HepG2 (cell line): ENCODE measurements around the gene KCNE2. TPM values are rescaled to one million over a fixed set of nuclear protein-coding genes. Genes with fewer than 3 reads are reported as not detected.

Experiments
- ARID3A ChIP-seq: IDR thresholded peaks from 2 replicates; pipeline ENCODE4 v1.6.1; 2012; ENCODE audit warnings: low read depth, low read length, improper control_type of control experiment
- HDAC2 ChIP-seq: sonication (generic); formaldehyde crosslinking; IDR thresholded peaks from 2 replicates; pipeline ENCODE4 v1.4.0; 2020; ENCODE audit warnings: missing genetic modification reagents
- HNF1A ChIP-seq, 2 experiments: sonication (generic) in 1 of 2; formaldehyde crosslinking in 1 of 2; IDR thresholded peaks; 2 replicates each; pipeline versions ENCODE4 v1.4.0 to v1.6.1; 2016 to 2020; ENCODE audit warnings: borderline replicate concordance in 1 of 2, low read depth in 1 of 2, mild to moderate bottlenecking in 1 of 2, missing genetic modification reagents in 1 of 2
- NCOA2 ChIP-seq: sonication (generic); formaldehyde crosslinking; IDR thresholded peaks from 2 replicates; pipeline ENCODE4 v1.8.0; 2022; ENCODE audit warnings: inconsistent platforms
- PAWR ChIP-seq: sonication (generic); formaldehyde crosslinking; IDR thresholded peaks from 2 replicates; pipeline ENCODE4 v1.4.0; 2020; ENCODE audit warnings: missing genetic modification reagents, mild to moderate bottlenecking, borderline replicate concordance
- PCBP2 ChIP-seq: fragments of 200-400 bp; formaldehyde crosslinking; optimal IDR thresholded peaks from 2 replicates; pipeline ENCODE3; 2018; ENCODE audit warnings: low read length, low read depth; ENCODE audit not compliant: poor library complexity, severe bottlenecking
- RAD21 ChIP-seq: fragments of 450-650 bp; formaldehyde crosslinking; IDR thresholded peaks from 2 replicates; pipeline ENCODE4 v1.5.0; 2020; ENCODE audit warnings: mild to moderate bottlenecking
- RARG ChIP-seq: sonication (generic); formaldehyde crosslinking; IDR thresholded peaks from 2 replicates; pipeline ENCODE4 v1.4.0; 2020; ENCODE audit warnings: low read depth, mild to moderate bottlenecking, missing genetic modification reagents
- REXO4 ChIP-seq: sonication (generic); formaldehyde crosslinking; IDR thresholded peaks from 2 replicates; pipeline ENCODE4 v1.8.0; 2022; ENCODE audit warnings: missing genetic modification reagents, mild to moderate bottlenecking, borderline replicate concordance
- RXRB ChIP-seq: IDR thresholded peaks from 2 replicates; pipeline ENCODE4 v1.6.1; 2016; ENCODE audit warnings: borderline replicate concordance, missing genetic modification reagents, missing compliant biosample characterization
- TMF1 ChIP-seq: sonication (generic); formaldehyde crosslinking; IDR thresholded peaks from 2 replicates; pipeline ENCODE4 v1.8.1; 2022; ENCODE audit warnings: low read depth, missing genetic modification reagents
- ZBTB14 ChIP-seq: sonication (generic); formaldehyde crosslinking; IDR thresholded peaks from 2 replicates; pipeline ENCODE4 v1.4.0; 2020; ENCODE audit warnings: missing genetic modification reagents
- ZBTB33 ChIP-seq: sonication (generic); formaldehyde crosslinking; IDR thresholded peaks from 2 replicates; pipeline ENCODE4 v1.4.0; 2020; ENCODE audit warnings: missing genetic modification reagents
- ZNF34 ChIP-seq: sonication (generic); formaldehyde crosslinking; IDR thresholded peaks from 2 replicates; pipeline ENCODE4 v1.4.0; 2020; ENCODE audit warnings: mild to moderate bottlenecking, missing genetic modification reagents, borderline replicate concordance
- ZNF572 ChIP-seq: sonication (generic); formaldehyde crosslinking; IDR thresholded peaks from 2 replicates; pipeline ENCODE4 v1.5.1; 2020; ENCODE audit warnings: mild to moderate bottlenecking, missing genetic modification reagents
- ZNF674 ChIP-seq: sonication (generic); formaldehyde crosslinking; IDR thresholded peaks from 2 replicates; pipeline ENCODE4 v1.5.0; 2020; ENCODE audit warnings: low read depth, mild to moderate bottlenecking, missing genetic modification reagents
- ZNF703 ChIP-seq: sonication (generic); formaldehyde crosslinking; IDR thresholded peaks from 2 replicates; pipeline ENCODE4 v1.5.1; 2020; ENCODE audit warnings: missing genetic modification reagents, mild to moderate bottlenecking, moderate library complexity, borderline replicate concordance
- ZNF800 ChIP-seq: sonication (generic); formaldehyde crosslinking; IDR thresholded peaks from 2 replicates; pipeline ENCODE4 v1.4.0; 2020; ENCODE audit warnings: missing genetic modification reagents
- polyA plus RNA-seq, 8 experiments: library from polyadenylated mRNA; depleted of rRNA in 3 of 8; stranded (reverse) in 7 of 8; unstranded in 1 of 8; fragments of >200 nt; fragmentation: Illumina TruSeq in 4 of 8; extraction: Trizol in 4 of 8; gene quantifications; 2 replicates each; pipeline versions ENCODE4 v1.2.1 to v1.2.3, GENCODE V29; 2011 to 2016; ENCODE audit warnings: low read depth in 4 of 8, missing spikeins in 1 of 8, mixed read lengths in 1 of 8; ENCODE audit not compliant: insufficient read depth in 1 of 8
- total RNA-seq, 5 experiments: library from RNA; depleted of rRNA; stranded (reverse); fragments of >200 nt; fragmentation: Illumina TruSeq; extraction: Trizol; gene quantifications; 2 replicates each; pipeline ENCODE4 v1.2.3, GENCODE V29; 2016; ENCODE audit warnings: low read depth in 1 of 5

Gene KCNE2
- total and polyA plus RNA-seq, 2 of the 13 experiments (the other 11 are each of a cell fraction or from before 2014, with no cell fraction given): not detected

GRCh38 chr21:34372321-34372720 lies 8.5 kb downstream of the KCNE2 start (continued):
- TF ChIP-seq ZBTB33: peak; percentile 58
- TF ChIP-seq PAWR (CRISPR knock-in tag): no peak
- TF ChIP-seq RXRB (CRISPR knock-in tag): peak; percentile 97
- no peak for TF ChIP-seq ZNF572 (CRISPR knock-in tag)
- no peak for TF ChIP-seq RARG (CRISPR knock-in tag)
- TF ChIP-seq HDAC2 (CRISPR knock-in tag): peak; percentile 83; the same call in 1 of the 2 replicates
- no peak for TF ChIP-seq TMF1 (CRISPR knock-in tag)
- TF ChIP-seq ARID3A: no peak
- peak; percentile 86 for TF ChIP-seq NCOA2 (CRISPR knock-in tag)
- TF ChIP-seq REXO4 (CRISPR knock-in tag): no peak
- no peak for TF ChIP-seq ZBTB14 (CRISPR knock-in tag)
- TF ChIP-seq ZNF34 (CRISPR knock-in tag): peak; percentile 52; the same call in 1 of the 2 replicates
- no peak for TF ChIP-seq ZNF703 (CRISPR knock-in tag)
- TF ChIP-seq PCBP2: no peak
- TF ChIP-seq HNF1A (IDR thresholded peaks at IDR 0.05; ENCODE audit: low read depth): no peak
- peak; percentile 69; the same call in 1 of the 2 replicates for TF ChIP-seq HNF1A (CRISPR knock-in tag; IDR thresholded peaks at IDR 0.05; ENCODE audit: borderline replicate concordance)
- TF ChIP-seq ZNF800: no peak
- no peak for TF ChIP-seq RAD21 (CRISPR knock-in tag)
- no peak for TF ChIP-seq ZNF674 (CRISPR knock-in tag)
